GM21825 (cell line): ENCODE data around the gene UMOD.
"Not testable (repeated sequence)": the region's sequence is repeated elsewhere in the genome, so short reads cannot be mapped to it uniquely, and the experiment has no call there.

Experiments
- ATAC-seq: cut with Tn5 transposase; IDR thresholded peaks from one replicate; pipeline ENCODE4 v1.9.1; 2021; ENCODE audit warnings: mild to moderate bottlenecking, moderate library complexity; ENCODE audit not compliant: unreplicated experiment

UMOD gene

GRCh38 chr16:20322696-20323095, 29.8 kb downstream of the UMOD start:
- ATAC-seq = no peak

GRCh38 chr16:20321671-20322070, 30.8 kb downstream of the UMOD start:
- ATAC-seq = no peak

- not testable (repeated sequence) for ATAC-seq
Observed at GRCh38 chr16:20321051-20321450, 31.5 kb downstream of the UMOD start.

- no peak for ATAC-seq
Observed at GRCh38 chr16:20320592-20320991, 31.9 kb downstream of the UMOD start.

- ATAC-seq = no peak
Observed at GRCh38 chr16:20320178-20320577, 32.3 kb downstream of the UMOD start.

- ATAC-seq = no peak
Observed at GRCh38 chr16:20319406-20319805, 33.1 kb downstream of the UMOD start.

GRCh38 chr16:20318437-20318836, 34.1 kb downstream of the UMOD start:
- ATAC-seq = no peak

- ATAC-seq = no peak
Observed at GRCh38 chr16:20318006-20318405, 34.5 kb downstream of the UMOD start.

- no peak for ATAC-seq
Observed at GRCh38 chr16:20317117-20317516, 35.4 kb downstream of the UMOD start.

- ATAC-seq = no peak
Observed at GRCh38 chr16:20316715-20317114, 35.8 kb downstream of the UMOD start.

- no peak for ATAC-seq
Observed at GRCh38 chr16:20315764-20316163, 36.8 kb downstream of the UMOD start.

- no peak for ATAC-seq
Observed at GRCh38 chr16:20314575-20314974, 37.9 kb downstream of the UMOD start.

GRCh38 chr16:20313741-20314140, 38.8 kb downstream of the UMOD start:
- ATAC-seq = no peak

GRCh38 chr16:20312536-20313095, 39.9 kb downstream of the UMOD start:
- not testable (repeated sequence) for ATAC-seq

- no peak for ATAC-seq
Observed at GRCh38 chr16:20311548-20311947, 41.0 kb downstream of the UMOD start.

GRCh38 chr16:20310421-20311395, 41.8 kb downstream of the UMOD start:
- ATAC-seq = no peak

- no peak for ATAC-seq
Observed at GRCh38 chr16:20309786-20310185, 42.7 kb downstream of the UMOD start.

- no peak for ATAC-seq
Observed at GRCh38 chr16:20308801-20309590, 43.5 kb downstream of the UMOD start.

GRCh38 chr16:20308266-20308665, 44.2 kb downstream of the UMOD start:
- ATAC-seq = no peak

GRCh38 chr16:20307791-20308190, 44.7 kb downstream of the UMOD start:
- ATAC-seq = no peak

GRCh38 chr16:20307240-20307671, 45.3 kb downstream of the UMOD start:
- no peak for ATAC-seq
